SW 1271 (cell line): ENCODE measurements around the gene NRAP.
A peak's percentile ranks its signal among the peaks of the same experiment; 100 is the strongest.

Source experiments
- DNase-seq, 2 experiments: peaks; one replicate each; lab custom pipeline; 2025; lab: John Stamatoyannopoulos, UW

The NRAP gene

GRCh38 chr10:113605268-113605978, 58.4 kb downstream of the NRAP start:
- DNase-seq, result no peak

GRCh38 chr10:113604572-113604971, 59.3 kb downstream of the NRAP start:
- DNase-seq, result no peak

GRCh38 chr10:113603057-113603777, 60.6 kb downstream of the NRAP start:
- DNase-seq, result no peak

- no peak for DNase-seq
Measured at GRCh38 chr10:113600569-113600968, 63.3 kb downstream of the NRAP start.

- no peak for DNase-seq
Measured at GRCh38 chr10:113594652-113595051, 69.2 kb downstream of the NRAP start.

GRCh38 chr10:113592380-113592779, 71.5 kb downstream of the NRAP start:
- DNase-seq, result no peak

- DNase-seq, result no peak
Measured at GRCh38 chr10:113590581-113590980, 73.3 kb downstream of the NRAP start.

DNA sequence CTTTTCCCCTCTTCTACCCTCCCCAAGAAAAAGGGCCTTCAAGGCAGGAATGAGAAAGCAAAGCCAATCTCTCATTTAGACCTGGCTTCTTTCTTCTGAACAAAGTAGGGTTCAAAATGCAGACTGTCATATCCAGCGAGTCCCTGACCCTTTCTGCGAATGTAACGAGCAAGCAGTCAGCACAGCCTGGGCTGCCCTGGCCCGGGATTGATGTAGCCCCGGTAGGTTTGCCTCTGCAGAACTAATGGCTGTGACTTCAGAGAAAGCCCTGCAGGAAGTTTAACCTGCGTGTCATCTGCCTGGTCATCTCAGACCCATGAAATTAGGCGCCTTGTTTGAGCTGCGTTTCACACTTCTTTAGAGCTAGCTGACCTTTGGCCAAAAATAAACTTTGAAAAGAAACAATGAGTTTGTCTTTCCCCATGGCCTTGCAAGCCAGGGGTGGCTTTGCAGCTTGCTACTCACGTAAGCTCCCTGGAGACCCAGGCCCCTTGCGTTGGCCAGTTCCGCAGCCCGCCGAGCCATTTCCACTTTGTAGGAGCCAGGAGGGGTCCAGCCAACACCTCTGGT, 74.6 kb downstream of the NRAP start:
- no peak for DNase-seq

- DNase-seq, result no peak
Measured at GRCh38 chr10:113585949-113586348, 77.9 kb downstream of the NRAP start.

DNA sequence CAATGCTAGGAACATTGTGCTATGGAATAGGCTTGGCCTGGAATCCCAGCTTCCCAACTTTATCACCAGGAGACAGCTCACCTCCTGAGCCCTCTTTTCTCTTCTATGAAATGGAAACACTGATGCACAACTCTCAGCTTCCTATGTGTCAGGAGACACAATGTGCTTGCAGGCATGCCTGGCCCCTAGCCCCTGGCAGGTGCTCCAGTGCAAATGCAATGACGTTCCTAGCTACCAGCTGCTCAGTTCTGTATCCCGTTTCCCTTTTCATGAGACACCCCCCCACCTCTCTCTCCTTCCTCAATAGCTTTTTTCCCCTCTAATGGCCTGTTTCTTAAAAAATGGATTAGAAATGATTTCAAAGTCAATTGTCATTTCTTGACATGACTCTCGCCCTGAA, 80.3 kb downstream of the NRAP start:
- DNase-seq, result no peak

DNA sequence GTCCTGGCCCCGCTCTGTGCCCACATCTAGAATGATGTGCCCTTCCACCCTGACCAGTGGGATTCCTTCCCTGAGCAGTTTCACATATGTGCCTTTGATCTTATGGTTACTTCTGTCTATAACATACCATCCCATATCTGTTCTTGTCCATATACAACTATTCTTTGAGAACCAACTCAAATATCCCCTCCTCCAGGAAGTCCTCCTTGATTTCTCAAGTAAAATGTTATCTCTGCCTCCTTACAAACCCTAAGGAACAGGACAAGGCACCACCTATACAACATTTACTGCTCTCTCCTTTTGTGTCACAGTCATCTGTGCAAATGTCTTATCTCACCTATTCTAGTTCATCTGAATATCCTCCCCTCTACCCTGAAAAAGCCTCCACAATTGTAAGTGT, 82.7 kb downstream of the NRAP start:
- DNase-seq, result no peak

DNA sequence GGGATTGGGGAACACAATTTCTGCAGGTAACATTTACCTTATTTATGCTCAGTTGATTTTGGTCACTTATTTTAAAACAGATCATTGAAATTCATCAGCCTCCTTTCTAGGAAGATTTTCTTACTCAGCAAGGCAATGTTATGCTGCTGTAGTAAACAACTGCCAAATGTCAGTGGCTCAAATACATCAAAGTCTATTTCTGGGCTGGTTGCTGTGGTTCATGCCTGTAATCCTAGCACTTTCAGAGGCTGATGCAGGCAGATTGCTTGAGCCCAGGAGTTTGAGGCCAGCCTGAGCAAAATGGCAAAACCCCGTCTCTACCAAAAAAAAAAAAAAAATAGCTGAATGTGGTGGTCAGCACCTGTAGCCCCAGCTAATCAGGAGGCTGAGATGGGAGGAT, 85.1 kb downstream of the NRAP start:
- DNase-seq, result no peak

- DNase-seq, result no peak
Measured at GRCh38 chr10:113576852-113577251, 87.0 kb downstream of the NRAP start.

- no peak for DNase-seq
Measured at GRCh38 chr10:113573368-113573767, 90.5 kb downstream of the NRAP start.

DNA sequence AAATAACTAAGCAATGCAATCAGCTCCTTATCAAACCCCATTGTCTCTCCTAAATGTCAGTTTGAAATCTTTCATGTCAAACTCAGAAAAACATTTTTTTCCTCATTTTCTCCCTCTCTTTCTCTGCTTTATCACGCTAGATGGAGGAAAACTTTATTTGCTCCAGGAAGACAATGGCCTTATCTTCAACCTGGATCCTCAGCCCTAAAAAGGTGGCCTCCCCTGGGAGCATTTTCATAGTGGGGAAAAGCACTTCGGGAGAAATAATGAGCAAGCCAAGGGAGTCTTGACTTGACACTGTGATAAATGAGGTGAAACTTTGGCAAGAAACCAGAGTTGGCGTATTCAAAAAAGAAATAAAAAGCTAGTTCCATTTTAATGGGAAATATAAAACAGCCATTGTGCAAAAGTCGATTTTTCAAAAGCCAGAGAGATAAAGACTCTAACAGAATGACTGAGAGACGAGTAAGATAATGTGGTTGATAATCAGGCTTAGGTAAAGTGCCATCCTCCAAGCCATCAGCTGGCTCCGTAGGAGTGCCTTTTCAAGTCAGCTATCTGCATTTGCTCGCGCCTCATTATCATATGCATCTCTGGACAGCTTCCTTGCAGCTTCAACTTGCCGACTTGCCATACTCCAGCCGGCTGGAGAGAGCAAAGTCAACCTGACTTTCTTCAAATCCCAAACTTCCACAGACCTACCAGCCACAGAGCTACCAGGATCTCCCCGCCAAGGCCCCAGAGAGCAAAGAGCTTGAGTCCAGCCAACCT, 91.1 kb downstream of the NRAP start:
- DNase-seq, result no peak

- no peak for DNase-seq
Measured at GRCh38 chr10:113569576-113569975, 94.3 kb downstream of the NRAP start.

- DNase-seq, result no peak
Measured at GRCh38 chr10:113566888-113567287, 97.0 kb downstream of the NRAP start.

- no peak for DNase-seq
Measured at GRCh38 chr10:113565364-113565763, 98.5 kb downstream of the NRAP start.

DNA sequence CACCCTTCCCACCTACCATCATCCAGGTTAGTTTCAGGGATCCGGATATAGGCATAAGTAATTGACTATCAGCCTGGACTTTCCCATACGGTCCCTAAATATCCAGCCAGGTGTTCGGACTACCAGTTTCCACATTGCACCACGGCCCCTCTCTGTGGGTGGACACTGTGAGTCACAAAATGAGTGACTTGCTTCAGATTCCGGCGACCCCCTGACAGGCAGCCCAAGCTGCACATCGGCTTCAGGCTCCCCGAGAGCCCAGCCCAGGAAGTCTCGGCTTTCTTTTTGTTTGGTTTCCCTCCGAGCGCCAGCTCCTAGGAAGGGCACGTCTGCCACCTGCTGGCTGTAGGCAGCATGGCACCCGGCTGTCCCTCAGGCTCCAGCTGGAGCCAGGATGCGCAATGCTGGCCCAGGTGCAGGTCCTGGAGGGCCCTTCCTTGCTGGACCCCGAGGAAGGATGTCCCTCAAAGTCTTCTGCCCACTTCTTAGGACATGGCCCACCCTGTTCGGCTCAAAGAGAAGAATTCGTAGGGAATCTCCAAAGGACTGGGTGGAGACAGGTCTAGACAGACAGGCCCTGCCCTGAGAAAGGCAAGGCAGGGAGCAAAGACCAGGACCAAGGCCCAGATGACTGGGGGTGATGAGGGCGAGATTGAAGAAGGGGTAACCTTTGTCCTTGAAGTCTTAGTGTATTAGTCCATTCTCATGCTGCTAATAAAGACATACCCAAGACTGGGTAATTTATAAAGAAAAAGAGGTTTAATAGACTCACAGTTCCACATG, 100.3 kb downstream of the NRAP start:
- peak in 1 of 2 experiments; percentile 16 for DNase-seq

- DNase-seq, result no peak
Measured at GRCh38 chr10:113562704-113563103, 101.1 kb downstream of the NRAP start.

- DNase-seq, result no peak
Measured at GRCh38 chr10:113562069-113562468, 101.8 kb downstream of the NRAP start.

DNA sequence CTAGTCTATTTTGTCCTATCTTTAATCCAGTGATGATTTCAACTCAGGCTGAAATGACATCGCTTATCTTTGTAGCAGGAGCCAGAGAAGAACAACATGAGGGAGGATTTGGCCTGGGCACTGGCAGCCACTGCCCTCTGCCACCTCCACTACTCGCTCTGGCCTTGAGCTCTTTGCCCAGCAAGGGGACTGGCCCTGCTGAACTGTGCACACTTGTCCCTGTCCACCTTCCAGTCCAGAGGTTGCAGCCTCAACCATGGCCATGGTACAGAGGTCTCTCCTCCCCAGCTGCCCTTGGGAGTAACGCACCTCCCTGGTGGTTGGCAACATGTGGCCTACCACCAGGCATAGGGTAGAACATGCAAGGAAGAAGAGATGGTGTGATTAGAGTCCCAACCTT, 102.6 kb downstream of the NRAP start:
- DNase-seq, result no peak
